GM18520 (cell line): ENCODE data around the gene PKD1L1.
"Not testable (repeated sequence)": the region's sequence is repeated elsewhere in the genome, so short reads cannot be mapped to it uniquely, and the experiment has no call there.

Experiments used
- ATAC-seq: cut with Tn5 transposase; IDR thresholded peaks from one replicate; pipeline ENCODE4 v1.9.1; 2021; ENCODE audit not compliant: unreplicated experiment

PKD1L1 gene

GRCh38 chr7:47939425-47940036 is 8.7 kb downstream of the PKD1L1 start:
- ATAC-seq, result no peak

- no peak for ATAC-seq
Measured at GRCh38 chr7:47938574-47939165, 9.6 kb downstream of the PKD1L1 start.

- ATAC-seq, result peak; percentile 22
Measured at GRCh38 chr7:47937711-47938573, 10.3 kb downstream of the PKD1L1 start.

GRCh38 chr7:47937065-47937687 is 11.1 kb downstream of the PKD1L1 start:
- ATAC-seq, result peak; percentile 97

- no peak for ATAC-seq
Measured at GRCh38 chr7:47936323-47936722, 11.9 kb downstream of the PKD1L1 start.

- ATAC-seq, result no peak
Measured at GRCh38 chr7:47935336-47935735, 12.9 kb downstream of the PKD1L1 start.

GRCh38 chr7:47934831-47935230 is 13.4 kb downstream of the PKD1L1 start:
- ATAC-seq, result no peak

- no peak for ATAC-seq
Measured at GRCh38 chr7:47933215-47933614, 15.1 kb downstream of the PKD1L1 start.

GRCh38 chr7:47932466-47933037 is 15.7 kb downstream of the PKD1L1 start:
- no peak for ATAC-seq

- ATAC-seq, result no peak
Measured at GRCh38 chr7:47932016-47932415, 16.2 kb downstream of the PKD1L1 start.

- no peak for ATAC-seq
Measured at GRCh38 chr7:47931005-47932004, 17.0 kb downstream of the PKD1L1 start.

GRCh38 chr7:47924266-47924665 is 24.0 kb downstream of the PKD1L1 start:
- no peak for ATAC-seq

GRCh38 chr7:47923081-47923875 is 25.0 kb downstream of the PKD1L1 start:
- ATAC-seq, result not testable (repeated sequence)

- not testable (repeated sequence) for ATAC-seq
Measured at GRCh38 chr7:47916514-47916913, 31.8 kb downstream of the PKD1L1 start.

- no peak for ATAC-seq
Measured at GRCh38 chr7:47915616-47915976, 32.7 kb downstream of the PKD1L1 start.

- ATAC-seq, result no peak
Measured at GRCh38 chr7:47914717-47915615, 33.3 kb downstream of the PKD1L1 start.

GRCh38 chr7:47912332-47912731 is 35.9 kb downstream of the PKD1L1 start:
- no peak for ATAC-seq

GRCh38 chr7:47908720-47909119 is 39.5 kb downstream of the PKD1L1 start:
- ATAC-seq, result no peak
